Small intestine (tissue), 7 donors: ENCODE data around the gene PDE4D. TPM values are rescaled to one million over a fixed set of nuclear protein-coding genes. Genes with fewer than 3 reads are reported as not detected.

Experiments used
- DNase-seq, 2 donors: peaks; one replicate each; pipeline versions ENCODE4 v3.0.0 to v3.0.0-alpha.2; 2013
- FAIRE-seq: peaks from 2 replicates; lab custom pipeline; 2012; peaks lifted over from hg19 to GRCh38; lab: Jason Lieb, UNC
- H3K27ac ChIP-seq, 3 donors: one replicate each; pipeline ENCODE4 v1.5.1; 2013; ENCODE audit warnings: low read length in 2 of 3, mild to moderate bottlenecking in 2 of 3, control low read depth in 1 of 3, inconsistent platforms in 1 of 3, low read depth in 1 of 3, moderate library complexity in 1 of 3
- H3K27me3 ChIP-seq, 3 donors: one replicate each; pipeline ENCODE4 v1.6.1; 2013; ENCODE audit warnings: low read length in 3 of 3, inconsistent platforms in 1 of 3; ENCODE audit not compliant: control insufficient read depth in 3 of 3, insufficient read depth in 3 of 3
- H3K36me3 ChIP-seq, 3 donors: one replicate each; pipeline ENCODE4 v1.6.1; 2013; ENCODE audit warnings: low read length in 3 of 3, inconsistent platforms in 1 of 3, low read depth in 1 of 3, mild to moderate bottlenecking in 1 of 3, moderate library complexity in 1 of 3; ENCODE audit not compliant: control insufficient read depth in 3 of 3, insufficient read depth in 2 of 3
- H3K4me1 ChIP-seq, 3 donors: one replicate each; pipeline ENCODE4 v1.6.1; 2013; ENCODE audit warnings: low read length in 2 of 3, inconsistent platforms in 1 of 3, low read depth in 1 of 3, mild to moderate bottlenecking in 1 of 3, moderate library complexity in 1 of 3; ENCODE audit not compliant: control insufficient read depth in 3 of 3, insufficient read depth in 2 of 3
- H3K4me3 ChIP-seq, 3 donors: one replicate each; pipeline ENCODE4 v1.5.1; 2013; ENCODE audit warnings: low read length in 3 of 3, control low read depth in 1 of 3, inconsistent platforms in 1 of 3, low read depth in 1 of 3, mild to moderate bottlenecking in 1 of 3, moderate library complexity in 1 of 3
- H3K9me3 ChIP-seq, 2 donors: one replicate each; pipeline ENCODE4 v1.6.1; 2013; ENCODE audit warnings: low read depth in 1 of 2, low read length in 1 of 2; ENCODE audit not compliant: control insufficient read depth in 2 of 2, insufficient read depth in 1 of 2
- WGBS, 3 donors: extraction: QIAGEN DNeasy Blood & Tissue Kit; methylation state at CpG; one replicate each; pipeline ENCODE4 v1.1.7; 2013; 5-methylcytosine and 5-hydroxymethylcytosine counted together
- polyA plus RNA-seq, 4 donors: library from polyadenylated mRNA; stranded (reverse) in 3 of 4; unstranded in 1 of 4; fragments of 200-250 nt in 3 of 4; fragments of 120-200 nt in 1 of 4; gene quantifications; one replicate each; pipeline versions ENCODE4 v1.2.1 to v1.2.3, GENCODE V29; 2013
- donor health status: healthy with polysubstance abuse.
- donor health status: control.
- donor health status: control.
- donor health status: Bipolar disorder and iron deficiency.
- donor health status: healthy.

PDE4D gene
- polyA plus RNA-seq, 4 donors, result 2.9 to 16.2 (median 5.3) TPM

DNA sequence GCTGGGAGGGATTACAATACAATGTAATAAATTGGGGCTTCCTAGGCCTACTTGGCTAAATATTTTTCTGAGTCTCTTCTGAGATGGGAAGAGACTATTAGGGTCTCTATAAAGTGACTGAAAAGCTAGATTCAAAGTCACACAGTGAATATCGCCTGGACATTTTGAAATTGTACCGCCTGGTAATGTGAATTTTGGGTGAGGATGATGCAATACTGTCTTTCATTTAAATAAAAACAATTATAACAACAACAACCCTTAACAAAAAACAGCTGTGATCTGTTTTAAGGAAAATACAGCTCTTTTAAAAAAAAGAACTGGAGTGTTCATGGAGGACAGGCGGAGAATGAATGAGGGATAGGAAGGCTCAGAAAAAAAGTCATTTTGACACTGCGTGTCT, 695.6 kb downstream of the PDE4D start:
- no peak for DNase-seq
- 72 to 76% (median 74%) methylated on average over 4 of the region's 4 CpGs for WGBS, 3 donors
- H3K36me3 ChIP-seq, result peaks cover 0 to 3% (median 0%) of the 10 kb centered on the region in 3 donors
- peaks cover 0 to 4% (median 0%) of the 10 kb centered on the region in 3 donors for H3K4me1 ChIP-seq
- FAIRE-seq, result no peak
- no peaks in the 10 kb centered on the region for H3K27me3 ChIP-seq
- no peak overlapping the region for H3K4me3 ChIP-seq
- H3K9me3 ChIP-seq, result peaks cover 0 to 7% of the 10 kb centered on the region in 2 donors
- H3K27ac ChIP-seq, result no peak overlapping the region

DNA sequence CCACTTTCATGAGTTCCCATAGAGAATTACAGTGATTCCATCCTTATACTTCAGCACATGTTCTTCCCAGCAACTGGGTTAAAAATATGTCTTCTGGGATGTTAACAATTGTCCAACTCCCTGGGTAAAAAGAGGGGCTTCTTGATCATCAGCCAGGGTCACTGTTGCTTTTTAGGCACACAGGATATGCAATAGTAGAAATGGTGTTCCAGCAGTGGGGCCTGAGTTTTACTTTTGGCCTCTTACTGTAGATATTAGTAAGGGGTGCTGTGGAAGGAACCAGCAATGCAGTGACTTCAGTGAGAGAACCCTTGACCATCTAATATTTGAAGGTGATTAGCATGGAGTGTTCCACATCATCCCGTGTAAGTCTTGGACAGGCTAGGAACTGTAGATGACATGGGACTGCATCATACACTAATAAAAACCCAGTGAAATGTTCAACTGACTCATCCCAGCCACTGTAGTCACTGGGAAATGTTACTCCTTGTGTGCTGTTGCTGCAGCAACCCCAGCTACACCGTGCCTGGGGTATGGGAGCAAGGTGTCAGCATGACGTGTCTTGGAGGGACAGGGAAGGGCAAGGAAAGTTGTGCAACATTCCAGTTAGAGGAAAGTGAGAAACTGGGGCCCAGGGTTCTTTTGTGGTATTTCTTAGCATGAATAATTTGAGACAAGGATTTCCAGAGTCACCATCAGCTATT, 699.8 kb downstream of the PDE4D start:
- Histone ChIP-seq H3K9me3 (peaks cover 0 to 7% of the 10 kb centered on the region in 2 donors), H3K27ac (peak overlapping the region in 1 of 3 donors; percentile 59), H3K4me1 (peaks cover 0 to 4% (median 0%) of the 10 kb centered on the region in 3 donors), H3K36me3 (peaks cover 0 to 3% (median 0%) of the 10 kb centered on the region in 3 donors), H3K4me3 (no peak overlapping the region), H3K27me3 (no peaks in the 10 kb centered on the region)
- DNase-seq (peak in 1 of 2 donors; percentile 75), FAIRE-seq (no peak)
- 79 to 84% (median 83%) methylated on average over 3 of the region's 3 CpGs for WGBS, 3 donors

DNA sequence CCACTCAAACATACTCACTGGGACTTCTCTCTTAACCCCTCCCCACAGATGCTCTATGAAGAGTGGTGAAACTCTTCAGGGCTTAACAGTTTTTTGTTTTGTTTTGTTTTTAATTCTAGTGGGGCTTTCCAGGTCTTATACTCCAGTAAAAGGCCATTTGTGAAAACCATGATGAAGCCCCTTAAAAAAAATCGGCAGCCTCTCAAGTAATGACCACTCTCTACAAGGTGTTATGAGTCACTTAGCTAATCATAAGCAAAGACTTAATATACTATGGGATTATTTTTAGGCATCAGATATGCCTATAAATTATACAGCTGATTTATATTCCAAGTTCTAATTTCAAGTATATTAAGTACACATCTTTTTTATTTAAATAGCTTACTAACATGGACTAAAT, 702.8 kb downstream of the PDE4D start:
- Histone ChIP-seq H3K9me3 (peaks cover 0 to 7% of the 10 kb centered on the region in 2 donors), H3K36me3 (peaks cover 0 to 3% (median 0%) of the 10 kb centered on the region in 3 donors), H3K27ac (no peak overlapping the region), H3K27me3 (no peaks in the 10 kb centered on the region), H3K4me1 (no peaks in the 10 kb centered on the region), H3K4me3 (no peak overlapping the region)
- 44 to 66% (median 56%) methylated on average over 1 of the region's 1 CpG for WGBS, 3 donors
- no peak for DNase-seq
- no peak for FAIRE-seq

DNA sequence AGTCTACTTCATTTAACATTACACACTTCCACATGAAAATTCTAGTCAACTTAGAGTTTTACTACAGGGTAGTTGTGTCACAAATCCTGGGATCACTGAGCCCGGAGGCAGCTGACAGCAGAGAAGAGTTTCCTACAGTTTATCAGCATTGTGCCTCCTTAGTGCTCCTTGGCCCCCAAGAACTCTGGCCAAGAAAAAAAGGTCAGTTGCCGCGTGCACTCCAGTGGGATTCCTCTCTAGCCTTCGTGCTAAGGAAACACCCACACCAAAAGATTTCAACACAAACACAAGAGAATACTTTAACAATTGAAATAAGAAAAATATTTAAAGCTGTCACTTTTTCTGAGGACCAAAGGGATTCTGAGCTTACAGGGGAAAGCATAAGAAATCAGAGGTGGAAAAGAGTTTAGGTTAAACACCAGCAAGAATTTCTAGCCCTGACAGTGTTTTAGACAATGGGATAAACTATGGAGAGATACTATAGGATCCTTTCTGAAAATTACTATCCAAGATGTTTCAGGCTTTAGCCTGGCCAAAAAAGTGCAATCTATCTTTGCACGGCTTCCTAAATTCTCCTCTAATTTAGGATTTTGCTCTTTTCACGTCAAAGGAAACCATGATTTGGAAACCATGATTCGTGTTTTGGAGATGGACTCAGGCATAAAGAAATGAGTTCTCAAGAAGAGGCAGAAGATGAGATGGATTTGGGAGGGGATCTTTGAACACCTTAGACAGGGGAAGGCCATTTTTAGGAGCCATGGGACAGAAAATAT, 703.9 kb downstream of the PDE4D start:
- no peaks in the 10 kb centered on the region for H3K4me1 ChIP-seq
- WGBS, 3 donors, result 59 to 65% (median 60%) methylated on average over 7 of the region's 7 CpGs
- no peak overlapping the region for H3K4me3 ChIP-seq
- DNase-seq, result peak in 1 of 2 donors; percentile 64
- no peaks in the 10 kb centered on the region for H3K9me3 ChIP-seq
- no peak for FAIRE-seq
- peak overlapping the region in 1 of 3 donors; percentile 6 for H3K27ac ChIP-seq
- no peaks in the 10 kb centered on the region for H3K27me3 ChIP-seq
- H3K36me3 ChIP-seq, result no peaks in the 10 kb centered on the region

DNA sequence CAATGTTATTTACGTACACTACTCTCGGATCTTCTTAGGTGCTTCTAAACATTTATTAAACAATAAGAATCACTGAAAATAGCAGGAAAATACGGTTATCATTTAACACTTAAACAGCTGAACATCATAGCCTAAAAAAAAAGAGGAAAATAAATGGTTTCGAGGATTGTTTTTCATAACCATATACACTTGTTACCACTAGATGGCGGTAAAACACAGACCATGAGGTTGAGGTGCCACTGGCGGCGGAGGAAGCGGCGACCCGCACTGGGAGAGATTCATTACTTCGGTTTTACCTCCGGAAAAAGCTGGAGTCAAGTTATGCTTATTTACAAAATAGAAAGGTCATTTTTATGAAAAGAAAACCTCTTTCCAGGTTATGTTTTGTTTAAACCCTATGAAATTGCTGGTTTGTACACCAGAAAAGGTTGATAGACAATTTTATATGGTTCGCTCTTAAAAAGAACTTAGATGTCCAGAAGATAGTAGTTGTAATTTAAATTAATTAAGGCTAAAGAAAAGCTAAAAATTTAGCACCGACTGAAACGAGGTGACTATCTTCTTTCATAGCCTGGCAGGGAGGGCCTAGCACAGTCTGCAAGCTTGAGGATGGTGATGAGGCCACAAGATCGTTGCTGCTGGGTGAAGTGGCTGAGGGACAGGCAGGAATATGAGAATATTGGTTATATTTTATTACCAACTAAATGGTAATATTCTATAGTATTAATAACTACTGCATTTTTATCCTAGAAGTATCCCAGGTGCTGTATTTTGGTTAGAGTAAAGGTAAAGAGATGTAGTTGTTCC, 704.9 kb downstream of the PDE4D start:
- no peak overlapping the region for H3K4me3 ChIP-seq
- 16 to 20% (median 18%) methylated on average over 16 of the region's 16 CpGs for WGBS, 3 donors

DNA sequence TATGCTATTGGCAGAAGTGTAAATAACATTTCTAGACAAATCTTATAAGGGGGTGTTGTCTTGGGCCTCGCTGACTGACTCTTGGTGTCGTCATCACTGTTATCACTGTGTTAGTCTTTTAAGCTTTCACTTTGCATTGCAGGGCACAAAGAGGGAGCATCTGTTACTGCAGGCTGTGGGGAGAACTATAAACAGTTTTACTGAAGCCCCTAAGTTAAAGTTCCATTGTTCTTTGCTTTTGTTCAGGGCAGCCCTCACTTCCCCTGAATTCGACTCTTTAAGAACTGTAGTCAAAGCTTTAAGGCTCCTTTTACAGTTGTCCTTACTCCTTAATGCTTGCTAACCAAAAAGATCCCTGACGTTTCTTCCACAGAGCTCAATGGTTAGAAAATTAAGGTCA, 705.7 kb downstream of the PDE4D start:
- no peak overlapping the region for H3K4me3 ChIP-seq
- WGBS, 3 donors, result 44 to 53% (median 45%) methylated on average over 4 of the region's 4 CpGs
- no peaks in the 10 kb centered on the region for H3K27me3 ChIP-seq
- no peak overlapping the region for H3K27ac ChIP-seq
- H3K36me3 ChIP-seq, result no peaks in the 10 kb centered on the region
- H3K9me3 ChIP-seq, result no peaks in the 10 kb centered on the region
- no peak for DNase-seq
- FAIRE-seq, result no peak
- H3K4me1 ChIP-seq, result no peaks in the 10 kb centered on the region

More for the DNA sequence above, 704.9 kb downstream of the PDE4D start:
- no peaks in the 10 kb centered on the region for H3K27me3 ChIP-seq
- H3K9me3 ChIP-seq, result no peaks in the 10 kb centered on the region
- FAIRE-seq (peak; percentile 67), DNase-seq (peak; percentile 63 to 79)
- H3K36me3 ChIP-seq, result no peaks in the 10 kb centered on the region
- no peaks in the 10 kb centered on the region for H3K4me1 ChIP-seq
- no peak overlapping the region for H3K27ac ChIP-seq

DNA sequence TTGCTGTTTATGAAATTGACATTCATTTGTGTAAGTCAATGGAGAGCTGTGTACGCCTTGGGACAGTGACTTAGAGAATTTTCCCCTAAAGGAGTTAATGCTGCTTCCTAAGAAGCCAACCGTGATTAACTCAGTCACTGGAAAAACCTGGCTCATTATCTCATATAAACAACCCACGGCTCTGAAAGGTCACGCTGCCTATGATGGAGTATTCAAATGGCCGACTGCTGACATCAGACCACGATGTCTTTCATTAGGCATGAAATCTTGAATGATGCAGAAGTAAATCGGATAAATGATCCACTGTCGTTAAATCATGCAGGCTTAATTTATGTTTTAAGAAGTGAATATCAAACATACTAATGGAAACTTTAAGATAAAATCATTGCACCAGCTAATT, 706.9 kb downstream of the PDE4D start:
- Histone ChIP-seq H3K4me3 (no peak overlapping the region), H3K9me3 (no peaks in the 10 kb centered on the region), H3K36me3 (no peaks in the 10 kb centered on the region), H3K27me3 (no peaks in the 10 kb centered on the region), H3K27ac (no peak overlapping the region), H3K4me1 (no peaks in the 10 kb centered on the region)
- no peak for DNase-seq
- FAIRE-seq, result no peak
- 69 to 77% (median 70%) methylated on average over 8 of the region's 8 CpGs for WGBS, 3 donors

DNA sequence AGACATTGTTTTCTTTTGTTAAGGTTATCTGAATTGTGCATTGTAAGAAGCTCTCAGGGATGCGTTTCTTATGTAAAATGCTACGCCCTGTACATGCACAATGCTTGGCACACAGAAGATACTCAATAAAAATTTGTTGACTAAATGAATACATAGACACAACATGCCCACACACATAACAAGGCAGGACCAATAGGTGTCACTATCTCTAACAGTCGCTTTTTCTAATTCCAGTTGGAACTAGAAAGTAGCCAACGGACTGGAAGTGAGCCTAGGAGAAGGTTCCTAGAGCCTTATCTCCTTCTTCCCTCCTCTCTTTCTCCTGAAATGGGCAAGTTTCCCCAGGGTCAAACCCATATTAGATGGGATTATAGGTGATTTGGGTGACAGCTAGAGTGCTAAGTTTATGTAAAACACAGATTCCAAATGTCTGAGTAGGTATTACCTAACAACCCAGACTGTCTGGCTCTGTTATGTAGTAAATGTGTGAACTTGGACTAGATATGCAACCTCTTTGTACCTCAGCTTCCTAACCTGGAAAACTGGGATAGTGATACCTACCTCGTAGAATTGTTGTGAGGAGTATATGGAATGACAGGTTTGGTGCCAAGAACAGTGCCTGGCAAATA, 707.7 kb downstream of the PDE4D start:
- no peak for FAIRE-seq
- Histone ChIP-seq H3K9me3 (no peaks in the 10 kb centered on the region), H3K27ac (no peak overlapping the region), H3K27me3 (no peaks in the 10 kb centered on the region), H3K36me3 (no peaks in the 10 kb centered on the region), H3K4me1 (no peaks in the 10 kb centered on the region), H3K4me3 (no peak overlapping the region)
- DNase-seq, result no peak
- 76 to 88% (median 87%) methylated on average over 5 of the region's 5 CpGs for WGBS, 3 donors
